Measurements from ENCODE around the gene HES2. TPM values are rescaled to one million over a fixed set of nuclear protein-coding genes. Genes with fewer than 3 reads are reported as not detected.
A peak's percentile ranks its signal among the peaks of the same experiment; 100 is the strongest.

HES2 gene
- total and polyA plus RNA-seq, 12 donors, result 0.04 to 0.18 (median 0.10) TPM; not detected in 7

DNA sequence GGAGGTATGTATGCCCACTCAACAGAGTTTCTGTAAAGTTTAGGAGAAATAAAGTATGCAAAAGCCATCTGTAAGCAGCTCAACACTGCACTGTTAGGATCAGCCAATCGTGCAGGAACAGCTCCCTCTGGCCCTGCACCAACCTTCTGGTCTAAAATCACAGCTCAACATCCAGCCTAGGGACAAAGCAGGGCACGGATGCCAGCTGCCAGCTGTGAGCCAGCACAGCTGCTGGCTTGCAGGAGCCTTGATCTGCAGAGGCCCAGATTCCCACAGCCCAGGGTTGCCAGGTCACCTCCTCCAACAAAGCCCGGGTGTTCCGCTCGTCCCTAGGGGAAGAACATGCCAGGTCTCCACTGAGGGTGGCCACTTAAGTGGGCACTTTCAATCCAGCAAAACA lies 34.8 kb downstream of the HES2 start:
- intact Hi-C loops (cut with DNase I), result no loop called here

DNA sequence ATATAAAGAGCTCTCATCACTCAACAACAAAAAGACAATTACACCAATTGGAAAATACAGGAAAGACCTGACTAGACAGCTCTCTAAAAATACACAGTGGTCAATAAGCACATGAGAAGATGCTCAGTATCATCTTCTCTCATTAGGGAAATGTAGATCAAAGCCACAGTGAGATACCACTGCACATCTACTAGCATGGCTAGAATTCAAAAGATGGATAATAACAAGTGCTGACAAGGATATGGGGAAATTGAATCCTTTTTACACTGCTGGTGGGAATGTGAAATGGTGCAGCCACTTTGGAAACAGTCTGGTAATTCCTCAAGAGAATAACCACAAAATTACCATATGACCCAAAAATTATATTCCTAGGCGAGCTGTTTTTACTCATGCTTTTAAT lies 35.6 kb downstream of the HES2 start:
- TF ChIP-seq POLR2A (IDR thresholded peaks at IDR 0.05) (no peak), CTCF (IDR thresholded peaks at IDR 0.05) (no peak)
- intact Hi-C loops (cut with DNase I), result no loop called here
- H3K9me3 ChIP-seq (replicated peaks in 1 of 3), result no peaks in the 10 kb centered on the region
- 94 to 97% (median 96%) methylated on average over 1 of the region's 1 CpG for WGBS, 4 donors
- no peaks in the 10 kb centered on the region for H3K4me1 ChIP-seq (replicated peaks in 1 of 2)
- H3K36me3 ChIP-seq (replicated peaks in 1 of 2), result no peaks in the 10 kb centered on the region
- H3K4me3 ChIP-seq, result no peak overlapping the region
- DNase-seq, result no peak
- no peaks in the 10 kb centered on the region for H3K27me3 ChIP-seq
- H3K27ac ChIP-seq, result no peak overlapping the region

More for the DNA sequence above, 34.8 kb downstream of the HES2 start:
- H3K27me3 ChIP-seq, result no peaks in the 10 kb centered on the region
- no peaks in the 10 kb centered on the region for H3K4me1 ChIP-seq (replicated peaks in 1 of 2)
- TF ChIP-seq CTCF (IDR thresholded peaks at IDR 0.05) (no peak), POLR2A (IDR thresholded peaks at IDR 0.05) (no peak)
- DNase-seq, result peak in 1 of 7 donors; percentile 82
- H3K9me3 ChIP-seq (replicated peaks in 1 of 3), result no peaks in the 10 kb centered on the region
- H3K4me3 ChIP-seq, result no peak overlapping the region
- H3K36me3 ChIP-seq (replicated peaks in 1 of 2), result no peaks in the 10 kb centered on the region
- no peak overlapping the region for H3K27ac ChIP-seq
- WGBS, 4 donors, result 64 to 100% (median 74%) methylated on average over 4 to 5 of the region's 5 CpGs

DNA sequence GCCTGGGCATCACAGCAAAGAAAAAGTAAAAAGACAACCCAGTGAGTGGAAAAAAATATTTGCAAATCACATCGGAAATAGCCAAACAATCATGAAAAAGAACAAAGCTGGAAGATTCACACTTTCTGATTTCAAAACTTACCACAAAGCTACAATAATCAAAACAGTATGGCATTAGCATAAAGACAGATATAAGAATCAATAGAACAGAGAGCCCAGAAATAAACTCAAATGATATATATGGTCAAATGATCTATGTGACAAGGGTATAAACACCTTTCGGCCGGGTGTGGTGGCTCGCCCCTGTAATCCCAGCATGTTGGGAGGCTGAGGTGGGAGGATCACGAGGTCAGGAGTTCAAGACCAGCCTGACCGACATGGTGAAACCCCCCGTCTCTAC lies 39.7 kb downstream of the HES2 start:
- H3K4me1 ChIP-seq (replicated peaks in 1 of 2), result no peaks in the 10 kb centered on the region
- no peaks in the 10 kb centered on the region for H3K36me3 ChIP-seq (replicated peaks in 1 of 2)
- intact Hi-C loops (cut with DNase I), result no loop called here
- no peaks in the 10 kb centered on the region for H3K9me3 ChIP-seq (replicated peaks in 1 of 3)
- H3K27ac ChIP-seq, result no peak overlapping the region
- no peak for DNase-seq
- no peak overlapping the region for H3K4me3 ChIP-seq
- no peaks in the 10 kb centered on the region for H3K27me3 ChIP-seq
- TF ChIP-seq CTCF (IDR thresholded peaks at IDR 0.05), result no peak
- WGBS, 4 donors, result 93 to 99% (median 94%) methylated on average over 7 of the region's 7 CpGs

- no peak for DNase-seq
- 72 to 87% (median 81%) methylated on average over 5 to 12 of the region's 12 CpGs for WGBS, 4 donors
Observed at GRCh38 chr1:6378096-6378746, 41.5 kb downstream of the HES2 start.

More at GRCh38 chr1:6378096-6378746, 41.5 kb downstream of the HES2 start:
- no peak overlapping the region for H3K4me3 ChIP-seq
- no peaks in the 10 kb centered on the region for H3K9me3 ChIP-seq (replicated peaks in 1 of 3)
- no peak overlapping the region for H3K27ac ChIP-seq
- no peaks in the 10 kb centered on the region for H3K36me3 ChIP-seq (replicated peaks in 1 of 2)
- TF ChIP-seq POLR2A (IDR thresholded peaks at IDR 0.05) (no peak), CTCF (IDR thresholded peaks at IDR 0.05) (no peak)
- H3K27me3 ChIP-seq, result no peaks in the 10 kb centered on the region
- H3K4me1 ChIP-seq (replicated peaks in 1 of 2), result no peaks in the 10 kb centered on the region
- intact Hi-C loops (cut with DNase I), result no loop called here

Data from adrenal gland (tissue), 12 donors.